Measurements from ENCODE around the gene FADD.
"Not testable (repeated sequence)": the region's sequence is repeated elsewhere in the genome, so short reads cannot be mapped to it uniquely, and the experiment has no call there.

Gene FADD

DNA sequence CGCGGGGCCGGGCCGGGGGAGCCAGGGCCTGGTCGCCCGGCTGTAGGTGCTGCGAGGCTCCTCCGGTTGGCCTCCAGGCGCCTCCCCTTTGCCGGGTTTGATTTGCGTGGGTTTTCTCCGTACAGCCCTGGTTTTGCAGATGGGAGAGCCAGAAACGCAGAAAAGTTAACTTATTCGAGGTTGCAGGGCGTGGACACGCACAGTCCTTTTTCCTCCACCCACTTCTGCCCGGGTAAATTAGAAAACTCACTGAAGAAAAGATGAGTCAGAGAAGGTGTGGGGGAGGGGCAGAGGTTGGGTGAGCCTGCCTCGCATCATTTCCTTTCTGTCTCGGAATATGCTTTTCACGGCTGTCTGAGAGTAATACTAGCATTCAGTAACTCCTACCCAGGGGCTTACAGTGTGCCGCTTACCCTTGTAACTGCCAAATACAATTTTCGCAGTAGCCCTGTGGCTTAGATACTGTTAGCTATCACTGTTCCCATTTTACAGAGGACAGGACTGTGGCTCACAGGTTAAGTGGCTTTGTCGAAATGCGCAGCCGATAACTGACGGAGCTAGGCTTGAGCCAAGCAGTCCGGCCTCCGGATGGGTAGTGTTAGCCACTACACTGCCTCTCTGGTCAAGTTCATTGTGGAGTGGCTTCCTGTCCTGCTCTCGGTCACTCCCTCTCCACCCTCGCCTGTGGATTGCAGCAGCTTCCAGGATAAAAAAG lies 812 bp downstream of the FADD start:
- DNase-seq, result peak in 12 of 56 donors; percentile 13 to 51 (median 31)

DNA sequence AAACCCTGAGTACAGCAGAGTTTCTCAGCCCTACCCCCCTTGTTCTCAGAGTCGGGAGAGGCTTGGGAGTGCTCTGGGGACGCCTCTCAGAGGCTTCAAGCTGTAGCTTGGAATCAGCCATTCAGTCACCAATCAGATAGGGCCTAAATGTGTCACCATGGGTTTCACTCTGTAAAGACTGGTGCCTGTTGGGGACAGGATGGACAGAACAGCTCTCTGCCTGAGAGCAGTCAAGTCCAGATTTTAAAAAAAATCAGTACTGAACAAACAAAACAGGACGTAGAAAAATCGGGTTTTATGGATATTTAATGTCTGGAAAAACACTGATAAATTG lies 1.3 kb downstream of the FADD start:
- no peak for DNase-seq

DNA sequence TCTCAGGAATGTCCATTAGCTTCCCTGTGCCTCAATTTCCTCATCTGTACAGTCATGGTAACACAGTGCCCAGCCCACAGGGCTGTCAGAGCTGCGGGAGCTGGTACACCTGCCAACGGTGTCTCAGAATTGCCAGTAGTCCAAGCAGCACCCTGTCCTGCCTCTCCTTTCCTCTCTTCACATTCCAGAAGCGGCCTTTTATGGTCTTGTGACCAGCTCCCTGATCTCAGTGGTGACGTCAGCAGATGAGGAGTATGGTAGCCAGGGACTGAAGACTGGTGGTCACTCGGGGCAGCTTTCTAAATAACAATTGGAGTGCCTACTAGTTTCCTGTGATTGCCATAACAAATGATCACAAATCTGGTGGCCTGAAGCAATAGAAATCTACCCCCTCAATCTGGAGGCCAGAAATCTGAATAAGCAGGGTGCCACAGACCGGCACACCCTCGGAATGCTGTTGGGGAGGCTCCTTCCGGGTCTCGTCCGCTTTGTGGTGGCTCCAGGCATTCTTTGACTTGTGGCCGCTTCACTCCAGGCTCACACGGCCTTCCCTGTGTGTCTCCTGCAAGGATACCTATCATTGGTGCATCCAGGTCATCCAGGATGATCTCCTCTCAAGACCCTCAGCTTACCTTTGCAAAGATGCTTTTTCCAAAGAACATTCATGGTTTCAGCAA lies 2.1 kb downstream of the FADD start:
- DNase-seq, result no peak

DNA sequence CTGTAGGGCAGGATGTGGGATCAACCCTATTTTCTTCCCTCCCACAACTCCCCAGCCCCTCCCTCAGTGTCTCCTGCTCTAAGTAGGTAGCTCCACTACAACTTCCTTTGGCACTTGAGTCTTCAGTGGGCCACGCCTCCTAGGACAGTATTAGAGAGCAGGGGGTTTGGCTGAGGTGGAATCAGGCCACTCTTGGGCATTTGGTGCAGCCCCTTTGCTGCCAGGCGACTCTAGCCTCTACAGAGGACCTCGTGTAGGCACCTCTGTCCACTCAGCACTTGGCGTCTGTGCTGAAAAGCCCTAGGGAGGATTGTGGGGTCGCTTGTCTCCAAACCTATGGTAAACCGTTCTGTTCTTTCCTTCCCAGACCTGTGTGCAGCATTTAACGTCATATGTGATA lies 2.7 kb downstream of the FADD start:
- DNase-seq, result no peak

DNA sequence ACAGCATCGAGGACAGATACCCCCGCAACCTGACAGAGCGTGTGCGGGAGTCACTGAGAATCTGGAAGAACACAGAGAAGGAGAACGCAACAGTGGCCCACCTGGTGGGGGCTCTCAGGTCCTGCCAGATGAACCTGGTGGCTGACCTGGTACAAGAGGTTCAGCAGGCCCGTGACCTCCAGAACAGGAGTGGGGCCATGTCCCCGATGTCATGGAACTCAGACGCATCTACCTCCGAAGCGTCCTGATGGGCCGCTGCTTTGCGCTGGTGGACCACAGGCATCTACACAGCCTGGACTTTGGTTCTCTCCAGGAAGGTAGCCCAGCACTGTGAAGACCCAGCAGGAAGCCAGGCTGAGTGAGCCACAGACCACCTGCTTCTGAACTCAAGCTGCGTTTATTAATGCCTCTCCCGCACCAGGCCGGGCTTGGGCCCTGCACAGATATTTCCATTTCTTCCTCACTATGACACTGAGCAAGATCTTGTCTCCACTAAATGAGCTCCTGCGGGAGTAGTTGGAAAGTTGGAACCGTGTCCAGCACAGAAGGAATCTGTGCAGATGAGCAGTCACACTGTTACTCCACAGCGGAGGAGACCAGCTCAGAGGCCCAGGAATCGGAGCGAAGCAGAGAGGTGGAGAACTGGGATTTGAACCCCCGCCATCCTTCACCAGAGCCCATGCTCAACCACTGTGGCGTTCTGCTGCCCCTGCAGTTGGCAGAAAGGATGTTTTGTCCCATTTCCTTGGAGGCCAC lies 3.3 kb downstream of the FADD start:
- DNase-seq, result no peak

DNA sequence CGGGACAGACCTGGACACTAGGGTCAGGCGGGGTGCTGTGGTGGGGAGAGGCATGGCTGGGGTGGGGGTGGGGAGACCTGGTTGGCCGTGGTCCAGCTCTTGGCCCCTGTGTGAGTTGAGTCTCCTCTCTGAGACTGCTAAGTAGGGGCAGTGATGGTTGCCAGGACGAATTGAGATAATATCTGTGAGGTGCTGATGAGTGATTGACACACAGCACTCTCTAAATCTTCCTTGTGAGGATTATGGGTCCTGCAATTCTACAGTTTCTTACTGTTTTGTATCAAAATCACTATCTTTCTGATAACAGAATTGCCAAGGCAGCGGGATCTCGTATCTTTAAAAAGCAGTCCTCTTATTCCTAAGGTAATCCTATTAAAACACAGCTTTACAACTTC lies 3.9 kb downstream of the FADD start:
- DNase-seq, result no peak

DNA sequence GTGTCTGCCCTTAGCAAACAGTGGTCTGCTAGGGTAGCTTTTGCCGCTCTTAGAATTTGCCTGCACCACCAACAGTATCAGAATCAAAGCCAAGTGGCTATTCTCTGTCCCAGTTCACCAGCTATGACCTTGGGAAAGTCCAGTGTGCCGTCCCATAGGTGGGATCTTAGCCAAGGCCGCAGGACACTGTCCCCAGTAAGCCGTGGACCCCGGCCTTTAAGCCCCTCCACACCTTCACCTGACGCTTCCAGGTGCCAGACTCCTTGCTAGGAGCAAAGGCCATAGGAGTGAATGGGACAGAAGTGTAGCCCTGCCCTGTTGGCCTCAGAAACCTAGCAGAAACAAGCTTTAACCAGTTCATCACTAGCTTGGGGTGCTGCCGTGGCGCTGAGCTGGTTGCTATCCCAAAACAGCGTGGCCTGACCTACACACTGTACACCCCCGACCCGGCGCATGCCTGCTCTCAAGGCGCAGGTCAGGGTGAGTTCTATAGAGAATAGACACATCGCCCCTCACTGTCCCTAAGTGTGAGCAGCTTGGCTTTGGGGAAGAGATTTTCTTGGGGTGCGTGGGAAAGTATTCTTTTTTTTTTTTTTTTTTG lies 4.5 kb downstream of the FADD start:
- DNase-seq, result no peak

DNA sequence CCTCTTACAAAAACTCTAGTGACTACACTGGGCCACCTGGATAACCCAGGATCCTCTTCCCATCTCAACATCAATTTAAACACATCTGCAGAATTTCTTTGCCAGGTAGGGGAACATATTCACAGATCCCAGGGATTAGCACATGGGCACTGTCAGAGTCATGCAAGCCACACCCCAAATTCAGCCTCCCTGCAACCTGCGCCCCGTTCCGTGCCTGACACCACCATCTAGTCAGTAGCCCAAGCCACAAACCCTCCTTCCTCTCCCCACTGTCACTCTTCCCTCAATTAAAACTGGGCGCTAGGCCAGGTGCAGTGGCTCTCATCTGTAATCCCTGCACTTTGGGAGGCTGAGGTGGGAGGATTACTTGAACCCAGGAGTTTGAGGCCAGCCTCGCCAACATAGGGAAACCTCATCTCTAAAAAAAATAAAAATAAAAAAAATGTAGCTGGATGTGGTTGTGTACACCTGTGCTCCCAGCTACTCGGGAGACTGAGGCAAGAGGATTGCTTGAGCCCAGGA lies 6.4 kb downstream of the FADD start:
- no peak for DNase-seq

DNA sequence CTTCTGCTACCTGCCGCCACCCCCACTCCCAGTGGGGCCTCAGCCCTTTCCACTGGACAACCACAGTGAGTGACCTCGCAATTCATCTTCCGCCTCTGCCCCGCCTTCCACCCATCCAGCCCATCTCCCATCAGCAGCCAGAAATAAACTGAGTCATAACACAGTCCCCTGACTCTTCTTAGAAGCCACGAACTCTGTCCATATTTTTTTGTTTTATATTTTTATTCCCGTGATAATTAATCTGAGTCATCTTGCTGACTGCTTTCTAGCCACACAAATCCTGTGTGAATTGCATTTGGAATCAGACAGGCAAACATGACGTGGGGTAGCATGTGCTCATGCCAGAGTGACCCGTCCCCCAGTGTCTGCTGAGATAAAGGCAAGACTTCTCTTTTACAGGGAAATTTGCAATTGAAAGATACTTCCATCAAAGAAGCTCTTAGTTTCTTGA lies 7.0 kb downstream of the FADD start:
- peak in 2 of 56 donors; percentile 7 to 14 for DNase-seq

DNA sequence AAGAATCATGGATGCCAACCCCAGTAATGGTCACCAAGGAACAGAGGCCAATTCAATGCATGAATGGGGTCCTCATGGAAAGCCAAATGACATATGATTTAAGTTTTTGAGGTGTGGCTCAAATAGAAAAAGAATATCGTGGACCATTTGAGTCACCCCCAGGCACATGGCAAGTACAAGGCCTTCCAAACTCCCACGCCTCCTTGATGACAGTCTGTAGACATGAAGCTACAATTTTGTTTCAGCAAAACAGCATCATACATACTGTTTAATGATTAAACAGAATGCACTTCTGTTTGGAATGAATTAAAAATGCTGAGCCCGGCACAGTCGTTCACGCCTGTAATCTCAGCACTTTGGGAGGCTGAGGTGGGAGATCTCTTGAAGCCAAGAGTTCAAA lies 7.4 kb downstream of the FADD start:
- no peak for DNase-seq

DNA sequence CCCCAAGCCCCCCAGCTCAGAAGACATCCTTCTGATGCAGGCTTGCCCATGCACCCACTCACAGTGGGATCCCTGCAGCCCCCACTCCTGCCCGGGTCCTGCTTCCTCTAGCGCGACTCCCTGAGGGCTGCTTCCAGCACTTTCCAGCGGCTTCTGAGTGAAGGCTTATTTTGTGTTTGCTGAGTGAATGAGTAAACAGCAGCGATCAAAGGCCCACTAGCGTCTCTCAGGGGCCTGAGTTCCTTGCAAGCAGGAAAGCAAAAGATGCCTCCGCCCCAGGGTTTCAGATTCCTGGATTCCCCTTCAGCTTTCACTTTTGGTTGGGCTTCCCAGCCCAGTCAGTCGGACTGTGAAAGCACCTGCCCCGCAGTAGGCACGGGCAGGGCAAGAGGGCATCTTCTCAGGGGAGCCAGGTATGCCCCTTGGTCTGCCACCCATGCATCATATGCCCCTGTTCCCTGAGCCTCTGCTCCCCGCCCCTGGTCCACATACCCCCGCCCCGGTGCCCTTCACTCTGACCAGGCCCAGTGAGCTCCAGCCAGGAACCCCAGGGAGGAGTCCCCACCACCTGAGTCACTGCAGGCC lies 9.2 kb downstream of the FADD start:
- no peak for DNase-seq

DNA sequence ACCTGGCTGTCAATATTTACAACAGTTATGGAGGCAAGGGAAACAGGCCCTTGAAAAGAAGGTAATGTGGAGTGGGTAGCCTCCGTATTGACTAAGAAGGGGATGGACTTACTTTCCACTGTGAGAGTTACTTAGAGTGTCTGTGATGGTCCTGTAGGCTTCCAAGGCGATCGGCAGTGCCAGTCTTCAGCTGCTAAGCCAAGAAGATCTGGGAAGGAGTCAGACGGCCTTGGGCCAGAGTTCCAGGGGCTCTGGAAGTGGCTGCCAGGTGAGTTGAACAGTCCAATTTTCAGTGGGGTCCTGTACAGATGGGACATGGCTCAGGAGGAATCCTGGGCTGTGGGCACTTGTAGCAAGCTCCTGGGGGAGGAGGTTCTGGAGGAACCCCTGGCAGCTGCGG lies 14.3 kb downstream of the FADD start:
- DNase-seq, result not testable (repeated sequence)

DNA sequence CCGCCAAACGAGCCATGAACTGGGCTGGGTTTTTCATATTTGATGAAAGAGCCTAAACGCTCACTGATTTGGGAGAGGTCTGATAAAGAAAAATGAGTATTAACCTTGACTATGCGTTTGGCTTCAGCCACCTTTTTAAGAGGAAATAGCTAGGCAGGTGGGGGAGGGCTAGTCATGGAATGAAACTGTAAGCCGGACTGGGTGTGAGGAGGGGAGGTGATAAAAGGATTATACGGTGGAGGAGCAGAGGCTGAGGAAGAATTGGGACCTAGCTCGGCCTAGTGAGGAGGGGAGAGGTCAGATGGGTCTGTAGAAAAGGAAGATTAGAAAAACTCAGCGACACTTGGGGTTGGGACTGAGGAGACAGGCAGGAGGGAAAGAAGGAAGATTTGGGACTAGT lies 15.0 kb downstream of the FADD start:
- not testable (repeated sequence) for DNase-seq

DNA sequence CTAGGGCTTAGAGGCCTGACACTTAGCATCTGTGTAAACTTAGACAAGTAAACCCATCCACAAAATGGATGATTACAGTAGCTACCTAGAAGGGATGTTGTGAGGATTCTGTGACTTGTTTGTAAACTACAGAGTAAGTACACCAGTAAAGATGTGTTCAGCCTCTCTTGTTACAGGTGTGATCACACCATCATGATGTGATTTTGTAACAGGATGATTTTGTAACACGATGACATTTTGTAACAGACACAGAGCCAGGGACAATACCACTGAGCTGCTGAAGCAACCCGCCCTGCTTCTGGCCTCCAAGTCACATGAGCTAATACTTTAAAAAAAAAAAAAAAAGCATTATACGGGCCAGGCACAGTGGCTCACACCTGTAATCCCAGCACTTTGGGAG lies 17.0 kb downstream of the FADD start:
- no peak for DNase-seq

DNA sequence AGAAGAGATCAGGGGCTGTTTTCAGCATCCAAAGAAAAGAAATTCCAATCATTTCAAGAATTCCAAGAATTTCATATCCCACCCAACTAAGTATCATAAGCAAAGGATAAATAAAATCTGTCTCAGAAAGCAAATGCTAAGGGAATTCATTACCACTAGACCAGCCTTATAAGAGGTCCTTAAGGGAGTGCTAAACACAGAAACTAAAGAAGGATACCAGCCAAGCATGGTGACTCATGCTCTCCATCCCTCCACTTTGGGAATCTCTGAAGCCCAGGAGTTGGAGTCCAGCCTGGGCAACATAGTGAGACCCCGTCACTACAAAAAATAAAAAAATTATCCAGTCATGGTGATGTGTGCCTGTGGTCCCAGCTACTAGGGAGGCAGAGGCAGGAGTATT lies 17.8 kb downstream of the FADD start:
- no peak for DNase-seq

DNA sequence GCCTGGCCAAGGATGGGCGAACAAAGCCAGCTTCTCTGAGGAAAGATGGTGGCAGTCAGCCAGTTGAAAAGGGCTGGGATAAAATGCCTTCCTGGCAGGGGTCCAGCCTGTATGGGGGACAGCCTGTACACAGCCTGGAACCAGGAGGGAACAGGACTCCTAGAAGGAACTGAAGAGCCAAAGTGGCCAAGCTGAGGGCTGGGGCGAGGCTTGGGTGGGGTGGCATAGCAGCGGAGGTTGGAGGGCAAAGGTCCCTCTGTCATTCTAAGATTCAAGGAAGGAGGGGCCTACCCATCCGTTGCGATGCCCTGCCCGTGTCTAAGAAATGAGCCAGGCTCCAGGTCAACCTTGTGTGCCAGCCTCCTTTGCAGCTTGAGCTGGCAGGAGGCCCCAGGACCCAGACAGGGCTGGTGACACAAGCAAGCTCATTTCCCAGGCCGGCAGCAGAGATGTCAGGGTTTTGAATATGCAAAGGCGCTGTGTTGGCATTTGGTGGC lies 22.6 kb downstream of the FADD start:
- peak in 8 of 56 donors; percentile 13 to 38 (median 22) for DNase-seq

DNA sequence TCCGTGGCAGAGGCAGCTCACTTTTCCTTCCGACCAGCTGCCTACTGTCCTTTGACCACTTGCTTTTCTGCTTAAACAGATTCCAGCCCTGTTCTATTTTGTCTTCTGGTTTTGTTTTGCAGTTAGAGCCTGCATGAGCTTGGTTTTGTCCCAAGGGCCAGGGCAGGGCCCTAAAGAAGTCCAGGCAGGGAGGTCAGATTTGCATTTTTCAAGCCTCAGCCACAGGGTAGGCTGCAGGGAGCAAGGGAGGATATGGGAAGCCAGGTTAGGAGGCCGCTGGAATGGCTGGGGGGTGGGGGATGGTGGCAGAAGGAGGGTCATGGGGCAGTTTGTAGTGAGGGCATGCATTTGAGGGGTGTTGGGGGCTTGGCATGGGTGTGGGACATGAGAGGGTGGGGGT lies 23.1 kb downstream of the FADD start:
- no peak for DNase-seq

DNA sequence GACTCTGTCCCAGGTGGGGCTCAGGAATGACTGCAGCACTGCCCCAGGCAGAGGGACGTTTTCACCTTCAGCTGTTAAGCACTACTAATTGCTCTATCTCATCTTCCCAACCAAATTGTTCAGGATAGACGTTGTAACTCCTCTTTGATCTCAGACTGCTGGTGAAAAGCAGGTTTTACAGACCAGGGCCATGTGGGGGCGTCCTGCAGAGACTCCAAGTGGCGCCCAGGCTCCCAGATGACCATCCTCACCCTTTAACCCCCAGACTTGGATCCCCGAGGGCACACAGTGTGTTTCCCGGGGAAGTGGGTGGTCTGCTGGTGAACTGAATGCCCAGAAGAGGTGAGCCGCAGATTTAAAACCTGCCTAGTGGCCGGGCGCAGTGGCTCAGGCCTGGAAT lies 23.9 kb downstream of the FADD start:
- no peak for DNase-seq

DNA sequence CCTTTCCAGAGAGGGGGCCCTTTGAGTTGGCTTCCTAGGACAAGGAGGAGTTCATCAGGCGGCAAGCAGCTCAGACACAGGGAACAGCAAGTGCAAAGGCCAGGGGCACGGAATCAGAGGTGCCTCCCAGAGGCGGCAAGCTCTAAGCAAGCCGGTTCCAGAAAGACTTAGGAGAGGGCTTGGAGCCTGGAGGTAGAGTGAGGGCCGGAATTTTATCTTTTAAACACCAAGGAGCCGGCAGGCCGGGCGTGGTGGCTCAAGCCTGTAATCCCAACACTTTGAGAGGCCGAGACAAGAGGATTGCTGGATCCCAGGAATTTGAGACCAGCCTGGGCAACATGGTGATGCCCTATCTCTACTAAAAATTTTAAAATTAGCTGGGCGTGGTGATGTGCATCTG lies 26.6 kb downstream of the FADD start:
- DNase-seq, result no peak

DNA sequence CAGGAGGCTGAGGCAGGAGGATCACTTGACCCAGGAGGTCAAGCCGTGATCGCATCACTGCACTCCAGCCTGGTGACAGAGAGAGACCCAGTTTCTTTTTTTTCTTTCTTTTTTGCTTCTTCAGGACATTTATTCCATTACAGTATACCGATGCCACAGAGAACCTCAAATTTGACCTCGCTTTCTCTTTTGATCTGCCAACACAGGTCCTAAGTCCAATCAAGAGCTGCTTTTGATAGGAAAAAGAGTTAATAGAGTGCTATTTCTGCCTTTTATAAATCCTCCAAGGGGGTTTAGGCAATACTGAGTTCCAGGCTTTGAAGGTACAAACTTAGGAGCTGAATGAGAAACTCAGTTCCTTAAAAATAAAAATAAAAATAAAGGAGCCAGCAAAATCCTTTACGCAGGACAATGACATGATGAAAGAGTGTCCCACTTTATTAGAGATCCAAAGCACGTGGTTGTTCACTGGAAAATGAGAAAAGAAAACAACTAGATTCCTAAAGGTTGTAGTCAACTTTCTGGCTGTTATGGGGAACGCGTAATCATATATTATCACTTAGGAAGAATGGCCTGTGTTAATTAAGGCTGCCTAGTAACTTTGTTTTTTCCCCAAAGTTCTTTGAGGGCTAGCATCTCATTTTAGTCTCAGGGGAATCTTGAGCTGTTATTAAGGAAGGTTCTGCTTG lies 27.2 kb downstream of the FADD start:
- DNase-seq, result no peak

Measured in amygdala (tissue), 56 donors.